ENCODE measurements around the gene ZACN.

DNA sequence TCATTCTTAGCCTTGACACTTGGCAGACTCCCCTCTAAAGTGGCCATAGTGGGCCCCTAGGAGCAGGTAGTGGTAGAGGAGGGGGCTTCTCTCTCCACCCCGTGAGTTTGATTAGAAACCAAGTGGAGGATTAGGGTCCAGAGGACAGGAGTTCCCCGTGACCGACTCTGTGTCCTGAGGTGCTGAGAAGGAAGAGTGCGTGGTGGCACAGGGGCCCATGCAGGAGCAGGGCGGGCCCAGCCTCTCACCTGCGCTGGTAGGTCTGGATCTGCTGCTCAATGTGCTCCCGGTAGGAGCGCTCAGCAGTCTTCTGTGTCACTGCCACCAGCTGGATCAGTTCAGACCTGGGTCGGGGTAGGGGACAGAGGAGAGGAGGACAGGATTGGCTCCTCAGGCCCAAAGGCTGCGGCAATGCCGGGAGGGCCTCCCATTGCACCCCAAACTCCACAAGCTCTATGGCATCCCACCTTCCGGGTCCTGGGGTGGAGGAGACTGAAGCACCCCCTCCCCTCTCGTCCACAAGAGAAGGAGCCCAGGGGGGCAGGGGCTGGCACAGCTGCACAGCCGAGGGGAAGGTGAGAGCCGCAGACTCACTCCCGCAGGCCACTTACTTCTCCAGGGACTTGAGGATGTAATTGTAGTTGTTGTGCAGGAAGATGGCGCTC lies 6.2 kb downstream of the ZACN start:
- TF ChIP-seq CTCF (IDR thresholded peaks at IDR 0.05): no peak
- TF ChIP-seq EP300 (IDR thresholded peaks at IDR 0.05; ENCODE audit: borderline replicate concordance in 1 of 2, low read depth in 1 of 2, low read length in 1 of 2): no peak
- TF ChIP-seq YY1 (IDR thresholded peaks at IDR 0.05; ENCODE audit: low read depth): no peak
- TF ChIP-seq, protein P1, sequence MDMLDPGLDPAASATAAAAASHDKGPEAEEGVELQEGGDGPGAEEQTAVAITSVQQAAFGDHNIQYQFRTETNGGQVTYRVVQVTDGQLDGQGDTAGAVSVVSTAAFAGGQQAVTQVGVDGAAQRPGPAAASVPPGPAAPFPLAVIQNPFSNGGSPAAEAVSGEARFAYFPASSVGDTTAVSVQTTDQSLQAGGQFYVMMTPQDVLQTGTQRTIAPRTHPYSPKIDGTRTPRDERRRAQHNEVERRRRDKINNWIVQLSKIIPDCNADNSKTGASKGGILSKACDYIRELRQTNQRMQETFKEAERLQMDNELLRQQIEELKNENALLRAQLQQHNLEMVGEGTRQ (IDR thresholded peaks at IDR 0.05; ENCODE audit: borderline replicate concordance, low read depth, low read length): no peak
- TF ChIP-seq MEF2A (IDR thresholded peaks at IDR 0.05; ENCODE audit: borderline replicate concordance, low read depth): no peak
- TF ChIP-seq, protein P2, sequence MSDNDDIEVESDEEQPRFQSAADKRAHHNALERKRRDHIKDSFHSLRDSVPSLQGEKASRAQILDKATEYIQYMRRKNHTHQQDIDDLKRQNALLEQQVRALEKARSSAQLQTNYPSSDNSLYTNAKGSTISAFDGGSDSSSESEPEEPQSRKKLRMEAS (IDR thresholded peaks at IDR 0.05; ENCODE audit: low read depth): no peak
- no peak for TF ChIP-seq POLR2AphosphoS5 (IDR thresholded peaks at IDR 0.05; ENCODE audit: low read depth, low read length)
- no peak for TF ChIP-seq REST (IDR thresholded peaks at IDR 0.05; ENCODE audit: low read depth, low read length)
- TF ChIP-seq TAF1 (IDR thresholded peaks at IDR 0.05; ENCODE audit: borderline replicate concordance, low read depth, low read length): no peak
- TF ChIP-seq, protein P3, sequence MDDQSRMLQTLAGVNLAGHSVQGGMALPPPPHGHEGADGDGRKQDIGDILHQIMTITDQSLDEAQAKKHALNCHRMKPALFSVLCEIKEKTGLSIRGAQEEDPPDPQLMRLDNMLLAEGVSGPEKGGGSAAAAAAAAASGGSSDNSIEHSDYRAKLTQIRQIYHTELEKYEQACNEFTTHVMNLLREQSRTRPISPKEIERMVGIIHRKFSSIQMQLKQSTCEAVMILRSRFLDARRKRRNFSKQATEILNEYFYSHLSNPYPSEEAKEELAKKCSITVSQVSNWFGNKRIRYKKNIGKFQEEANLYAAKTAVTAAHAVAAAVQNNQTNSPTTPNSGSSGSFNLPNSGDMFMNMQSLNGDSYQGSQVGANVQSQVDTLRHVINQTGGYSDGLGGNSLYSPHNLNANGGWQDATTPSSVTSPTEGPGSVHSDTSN (IDR thresholded peaks at IDR 0.05): no peak
- no peak for TF ChIP-seq CHD2 (IDR thresholded peaks at IDR 0.05; ENCODE audit: low read length, partially characterized antibody)
- TF ChIP-seq, protein P4, sequence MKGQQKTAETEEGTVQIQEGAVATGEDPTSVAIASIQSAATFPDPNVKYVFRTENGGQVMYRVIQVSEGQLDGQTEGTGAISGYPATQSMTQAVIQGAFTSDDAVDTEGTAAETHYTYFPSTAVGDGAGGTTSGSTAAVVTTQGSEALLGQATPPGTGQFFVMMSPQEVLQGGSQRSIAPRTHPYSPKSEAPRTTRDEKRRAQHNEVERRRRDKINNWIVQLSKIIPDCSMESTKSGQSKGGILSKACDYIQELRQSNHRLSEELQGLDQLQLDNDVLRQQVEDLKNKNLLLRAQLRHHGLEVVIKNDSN (IDR thresholded peaks at IDR 0.05; ENCODE audit: borderline replicate concordance, low read depth): no peak
